ENCODE measurements around the gene FMN1. TPM values are rescaled to one million over a fixed set of nuclear protein-coding genes. Genes with fewer than 3 reads are reported as not detected.

FMN1 gene
- polyA plus RNA-seq, 3 donors, result 0.28 to 3.7 (median 0.34) TPM

GRCh38 chr15:32828507-32829186 is 365.9 kb downstream of the FMN1 start:
- H3K27me3 ChIP-seq (ENCODE audit: control insufficient read depth in 2 of 2, insufficient read depth in 2 of 2, low read length in 2 of 2), result no peaks in the 10 kb centered on the region
- H3K27ac Mint-ChIP-seq, result no peak overlapping the region

GRCh38 chr15:32826685-32827084 is 367.8 kb downstream of the FMN1 start:
- Histone ChIP-seq H3K79me2 (ENCODE audit: insufficient read depth, low read length) (no peaks in the 10 kb centered on the region), H3K27ac (ENCODE audit: low read depth in 1 of 2, low read length in 2 of 2) (no peak overlapping the region), H3K4me1 (ENCODE audit: control insufficient read depth in 1 of 2, insufficient read depth in 2 of 2, low read length in 2 of 2) (no peaks in the 10 kb centered on the region), H3K27me3 (ENCODE audit: control insufficient read depth in 2 of 2, insufficient read depth in 2 of 2, low read length in 2 of 2) (no peaks in the 10 kb centered on the region), H3K9ac (ENCODE audit: insufficient read depth, low read length, poor library complexity, severe bottlenecking) (no peak overlapping the region), H2AFZ (ENCODE audit: insufficient read depth, low read depth, low read length, poor library complexity, severe bottlenecking) (no peak overlapping the region), H4K20me1 (ENCODE audit: insufficient read depth, low read length) (no peaks in the 10 kb centered on the region), H3K4me2 (replicated peaks; ENCODE audit: extremely low read depth, low read length, poor library complexity, severe bottlenecking) (no peak overlapping the region), H3K36me3 (replicated peaks in 1 of 2; ENCODE audit: control insufficient read depth in 1 of 2, insufficient read depth in 2 of 2, low read length in 2 of 2) (no peaks in the 10 kb centered on the region), H3K4me3 (replicated peaks in 1 of 3; ENCODE audit: low read depth in 2 of 3, low read length in 3 of 3) (no peak overlapping the region), H3K9me3 (replicated peaks in 1 of 2; ENCODE audit: control insufficient read depth in 1 of 2, insufficient read depth in 1 of 2, low read length in 2 of 2) (no peaks in the 10 kb centered on the region)
- intact Hi-C loops (cut with micrococcal nuclease), result no loop called here
- no peak for TF ChIP-seq CTCF (IDR thresholded peaks at IDR 0.05)
- peaks cover 0 to 7% (median 3%) of the 10 kb centered on the region in 7 donors for H3K9me3 Mint-ChIP-seq
- H3K27me3 Mint-ChIP-seq (ENCODE audit: low read depth in 3 of 3), result peaks cover 2 to 9% (median 3%) of the 10 kb centered on the region in 3 donors
- DNase-seq, result no peak
- peaks cover 0 to 7% of the 10 kb centered on the region in 2 donors for H3K36me3 Mint-ChIP-seq
- no peaks in the 10 kb centered on the region for H3K4me1 Mint-ChIP-seq
- H3K27ac Mint-ChIP-seq, result no peak overlapping the region
- 100% methylated on average over 2 of the region's 5 CpGs for WGBS (ENCODE audit: insufficient coverage)
- no peak overlapping the region for H3K4me3 Mint-ChIP-seq

More at GRCh38 chr15:32828507-32829186, 365.9 kb downstream of the FMN1 start:
- H3K4me1 ChIP-seq (ENCODE audit: control insufficient read depth in 1 of 2, insufficient read depth in 2 of 2, low read length in 2 of 2), result no peaks in the 10 kb centered on the region
- Mint-ChIP-seq H3K9me3 (peaks cover 3 to 7% (median 4%) of the 10 kb centered on the region in 7 donors), H3K27me3 (ENCODE audit: low read depth in 3 of 3) (peaks cover 2 to 9% (median 6%) of the 10 kb centered on the region in 3 donors), H3K4me3 (no peak overlapping the region), H3K4me1 (no peaks in the 10 kb centered on the region), H3K36me3 (peaks cover 3 to 19% of the 10 kb centered on the region in 2 donors)
- no peak overlapping the region for H3K4me3 ChIP-seq (replicated peaks in 1 of 3; ENCODE audit: low read depth in 2 of 3, low read length in 3 of 3)
- WGBS (ENCODE audit: insufficient coverage), result 100% methylated on average over 1 of the region's 6 CpGs
- no peak for TF ChIP-seq CTCF (IDR thresholded peaks at IDR 0.05)
- H3K9ac ChIP-seq (ENCODE audit: insufficient read depth, low read length, poor library complexity, severe bottlenecking), result no peak overlapping the region
- H3K9me3 ChIP-seq (replicated peaks in 1 of 2; ENCODE audit: control insufficient read depth in 1 of 2, insufficient read depth in 1 of 2, low read length in 2 of 2), result no peaks in the 10 kb centered on the region
- H3K27ac ChIP-seq (ENCODE audit: low read depth in 1 of 2, low read length in 2 of 2), result no peak overlapping the region
- no peak overlapping the region for H3K4me2 ChIP-seq (replicated peaks; ENCODE audit: extremely low read depth, low read length, poor library complexity, severe bottlenecking)
- H2AFZ ChIP-seq (ENCODE audit: insufficient read depth, low read depth, low read length, poor library complexity, severe bottlenecking), result no peak overlapping the region
- no peaks in the 10 kb centered on the region for H3K79me2 ChIP-seq (ENCODE audit: insufficient read depth, low read length)
- no peak for DNase-seq
- intact Hi-C loops (cut with micrococcal nuclease), result no loop called here
- no peaks in the 10 kb centered on the region for H4K20me1 ChIP-seq (ENCODE audit: insufficient read depth, low read length)
- H3K36me3 ChIP-seq (replicated peaks in 1 of 2; ENCODE audit: control insufficient read depth in 1 of 2, insufficient read depth in 2 of 2, low read length in 2 of 2), result no peaks in the 10 kb centered on the region
